ENCODE measurements around the gene PTPRF.
A peak's percentile ranks its signal among the peaks of the same experiment; 100 is the strongest.
"Not testable (repeated sequence)": the region's sequence is repeated elsewhere in the genome, so short reads cannot be mapped to it uniquely, and the experiment has no call there.

The PTPRF gene

GRCh38 chr1:43530483-43531106, at the start of gene PTPRF:
Gene PTPRF (plus strand): TSS chr1:43530883. CDS start chr1:43545076, 14,193 bp downstream.
- Histone ChIP-seq H3K4me1 (ENCODE audit: control insufficient read depth, insufficient read depth, low read length) (peaks cover 8% of the 10 kb centered on the region), H3K27ac (ENCODE audit: low read depth, low read length) (peak within 1 kb of the TSS; percentile 69), H3K4me3 (ENCODE audit: low read length) (peak within 1 kb of the TSS; percentile 56), H3K9ac (ENCODE audit: low read length) (peak within 1 kb of the TSS; percentile 2), H3K36me3 (ENCODE audit: control insufficient read depth, insufficient read depth, low read length) (no peaks in the 10 kb centered on the region), H3K27me3 (ENCODE audit: control insufficient read depth, insufficient read depth, low read length) (no peaks in the 10 kb centered on the region)

- Histone ChIP-seq H3K4me3 (ENCODE audit: low read length) (no peak overlapping the region), H3K27ac (ENCODE audit: low read depth, low read length) (no peak overlapping the region), H3K36me3 (ENCODE audit: control insufficient read depth, insufficient read depth, low read length) (no peaks in the 10 kb centered on the region), H3K4me1 (ENCODE audit: control insufficient read depth, insufficient read depth, low read length) (no peaks in the 10 kb centered on the region), H3K9ac (ENCODE audit: low read length) (no peak overlapping the region), H3K27me3 (ENCODE audit: control insufficient read depth, insufficient read depth, low read length) (no peaks in the 10 kb centered on the region)
Observed at GRCh38 chr1:43481491-43481890, 49.2 kb upstream of the PTPRF start.

- Histone ChIP-seq H3K36me3 (ENCODE audit: control insufficient read depth, insufficient read depth, low read length) (no peaks in the 10 kb centered on the region), H3K27ac (ENCODE audit: low read depth, low read length) (no peak overlapping the region), H3K4me3 (ENCODE audit: low read length) (no peak overlapping the region), H3K4me1 (ENCODE audit: control insufficient read depth, insufficient read depth, low read length) (no peaks in the 10 kb centered on the region), H3K27me3 (ENCODE audit: control insufficient read depth, insufficient read depth, low read length) (no peaks in the 10 kb centered on the region), H3K9ac (ENCODE audit: low read length) (no peak overlapping the region)
Observed at GRCh38 chr1:43482215-43482614, 48.5 kb upstream of the PTPRF start.

GRCh38 chr1:43484367-43484766, 46.3 kb upstream of the PTPRF start:
- H3K27ac ChIP-seq (ENCODE audit: low read depth, low read length) = no peak overlapping the region
- no peaks in the 10 kb centered on the region for H3K4me1 ChIP-seq (ENCODE audit: control insufficient read depth, insufficient read depth, low read length)
- no peaks in the 10 kb centered on the region for H3K36me3 ChIP-seq (ENCODE audit: control insufficient read depth, insufficient read depth, low read length)
- no peak overlapping the region for H3K4me3 ChIP-seq (ENCODE audit: low read length)
- no peak overlapping the region for H3K9ac ChIP-seq (ENCODE audit: low read length)
- H3K27me3 ChIP-seq (ENCODE audit: control insufficient read depth, insufficient read depth, low read length) = no peaks in the 10 kb centered on the region

GRCh38 chr1:43488165-43488564, 42.5 kb upstream of the PTPRF start:
- Histone ChIP-seq H3K27ac (ENCODE audit: low read depth, low read length) (no peak overlapping the region), H3K27me3 (ENCODE audit: control insufficient read depth, insufficient read depth, low read length) (no peaks in the 10 kb centered on the region), H3K4me1 (ENCODE audit: control insufficient read depth, insufficient read depth, low read length) (no peaks in the 10 kb centered on the region), H3K4me3 (ENCODE audit: low read length) (no peak overlapping the region), H3K36me3 (ENCODE audit: control insufficient read depth, insufficient read depth, low read length) (no peaks in the 10 kb centered on the region), H3K9ac (ENCODE audit: low read length) (no peak overlapping the region)

- no peaks in the 10 kb centered on the region for H3K27me3 ChIP-seq (ENCODE audit: control insufficient read depth, insufficient read depth, low read length)
- no peak overlapping the region for H3K27ac ChIP-seq (ENCODE audit: low read depth, low read length)
- H3K4me1 ChIP-seq (ENCODE audit: control insufficient read depth, insufficient read depth, low read length) = no peaks in the 10 kb centered on the region
- H3K9ac ChIP-seq (ENCODE audit: low read length) = no peak overlapping the region
- no peaks in the 10 kb centered on the region for H3K36me3 ChIP-seq (ENCODE audit: control insufficient read depth, insufficient read depth, low read length)
- no peak overlapping the region for H3K4me3 ChIP-seq (ENCODE audit: low read length)
Observed at GRCh38 chr1:43491061-43491460, 39.6 kb upstream of the PTPRF start.

GRCh38 chr1:43492826-43493225, 37.9 kb upstream of the PTPRF start:
- Histone ChIP-seq H3K27me3 (ENCODE audit: control insufficient read depth, insufficient read depth, low read length) (no peaks in the 10 kb centered on the region), H3K27ac (ENCODE audit: low read depth, low read length) (no peak overlapping the region), H3K9ac (ENCODE audit: low read length) (no peak overlapping the region), H3K4me1 (ENCODE audit: control insufficient read depth, insufficient read depth, low read length) (no peaks in the 10 kb centered on the region), H3K36me3 (ENCODE audit: control insufficient read depth, insufficient read depth, low read length) (no peaks in the 10 kb centered on the region), H3K4me3 (ENCODE audit: low read length) (no peak overlapping the region)

- Histone ChIP-seq H3K4me1 (ENCODE audit: control insufficient read depth, insufficient read depth, low read length) (no peaks in the 10 kb centered on the region), H3K4me3 (ENCODE audit: low read length) (no peak overlapping the region), H3K27ac (ENCODE audit: low read depth, low read length) (no peak overlapping the region), H3K9ac (ENCODE audit: low read length) (no peak overlapping the region), H3K36me3 (ENCODE audit: control insufficient read depth, insufficient read depth, low read length) (no peaks in the 10 kb centered on the region), H3K27me3 (ENCODE audit: control insufficient read depth, insufficient read depth, low read length) (no peaks in the 10 kb centered on the region)
Observed at GRCh38 chr1:43493661-43494450, 36.8 kb upstream of the PTPRF start.

- Histone ChIP-seq H3K36me3 (ENCODE audit: control insufficient read depth, insufficient read depth, low read length) (no peaks in the 10 kb centered on the region), H3K27me3 (ENCODE audit: control insufficient read depth, insufficient read depth, low read length) (no peaks in the 10 kb centered on the region), H3K4me3 (ENCODE audit: low read length) (no peak overlapping the region), H3K9ac (ENCODE audit: low read length) (no peak overlapping the region), H3K4me1 (ENCODE audit: control insufficient read depth, insufficient read depth, low read length) (no peaks in the 10 kb centered on the region), H3K27ac (ENCODE audit: low read depth, low read length) (no peak overlapping the region)
Observed at GRCh38 chr1:43495204-43495603, 35.5 kb upstream of the PTPRF start.

GRCh38 chr1:43499898-43500297, 30.8 kb upstream of the PTPRF start:
- Histone ChIP-seq H3K4me3 (ENCODE audit: low read length) (no peak overlapping the region), H3K9ac (ENCODE audit: low read length) (no peak overlapping the region), H3K27ac (ENCODE audit: low read depth, low read length) (no peak overlapping the region), H3K4me1 (ENCODE audit: control insufficient read depth, insufficient read depth, low read length) (no peaks in the 10 kb centered on the region), H3K36me3 (ENCODE audit: control insufficient read depth, insufficient read depth, low read length) (no peaks in the 10 kb centered on the region), H3K27me3 (ENCODE audit: control insufficient read depth, insufficient read depth, low read length) (no peaks in the 10 kb centered on the region)

- not testable (repeated sequence) for H3K4me3 ChIP-seq (ENCODE audit: low read length); H3K36me3 ChIP-seq (ENCODE audit: control insufficient read depth, insufficient read depth, low read length); H3K9ac ChIP-seq (ENCODE audit: low read length); H3K27ac ChIP-seq (ENCODE audit: low read depth, low read length); H3K27me3 ChIP-seq (ENCODE audit: control insufficient read depth, insufficient read depth, low read length); H3K4me1 ChIP-seq (ENCODE audit: control insufficient read depth, insufficient read depth, low read length)
Observed at GRCh38 chr1:43501806-43502205, 28.9 kb upstream of the PTPRF start.

- Histone ChIP-seq H3K27ac (ENCODE audit: low read depth, low read length) (no peak overlapping the region), H3K9ac (ENCODE audit: low read length) (no peak overlapping the region), H3K27me3 (ENCODE audit: control insufficient read depth, insufficient read depth, low read length) (no peaks in the 10 kb centered on the region), H3K4me3 (ENCODE audit: low read length) (no peak overlapping the region), H3K4me1 (ENCODE audit: control insufficient read depth, insufficient read depth, low read length) (no peaks in the 10 kb centered on the region), H3K36me3 (ENCODE audit: control insufficient read depth, insufficient read depth, low read length) (no peaks in the 10 kb centered on the region)
Observed at GRCh38 chr1:43503534-43503933, 27.1 kb upstream of the PTPRF start.
